Fibroblast of the aortic adventitia (primary cell): ENCODE data around the gene SCN3A. TPM values are rescaled to one million over a fixed set of nuclear protein-coding genes. Genes with fewer than 3 reads are reported as not detected.

Experiments
- DNase-seq: peaks from one replicate; pipeline ENCODE4 v3.0.0-alpha.2; 2010; ENCODE audit warnings: low read depth
- H3K4me3 ChIP-seq: 2 replicates; pipeline ENCODE4 v1.5.1; 2011; ENCODE audit warnings: low read depth, mild to moderate bottlenecking, control low read depth, low read length, moderate library complexity
- CTCF ChIP-seq: IDR thresholded peaks from 2 replicates; pipeline ENCODE4 v1.5.1; 2011; ENCODE audit warnings: mild to moderate bottlenecking, low read length, control low read depth, inconsistent platforms; ENCODE audit not compliant: insufficient read depth
- total RNA-seq: library from RNA; depleted of rRNA; stranded (reverse); fragments of >200 nt; gene quantifications from 2 replicates; pipeline ENCODE4 v1.2.3, GENCODE V29; 2012; ENCODE audit warnings: low replicate concordance

Gene SCN3A
- total RNA-seq, 1 donor: 102 TPM

- DNase-seq: no peak
- no peak for TF ChIP-seq CTCF
- H3K4me3 ChIP-seq: no peak overlapping the region
These were observed 88.6 kb downstream of the SCN3A start for GRCh38 chr2:165115258-165115657.

GRCh38 chr2:165114346-165114939, 89.4 kb downstream of the SCN3A start:
- TF ChIP-seq CTCF: no peak

GRCh38 chr2:165113414-165113813, 90.4 kb downstream of the SCN3A start:
- H3K4me3 ChIP-seq: no peak overlapping the region
- no peak for TF ChIP-seq CTCF
- peak; percentile 60 for DNase-seq

More at GRCh38 chr2:165114346-165114939, 89.4 kb downstream of the SCN3A start:
- peak; percentile 36 for DNase-seq
- H3K4me3 ChIP-seq: no peak overlapping the region

GRCh38 chr2:165112789-165113188, 91.1 kb downstream of the SCN3A start:
- no peak overlapping the region for H3K4me3 ChIP-seq
- DNase-seq: no peak
- TF ChIP-seq CTCF: no peak

GRCh38 chr2:165112133-165112573, 91.7 kb downstream of the SCN3A start:
- no peak for TF ChIP-seq CTCF
- no peak overlapping the region for H3K4me3 ChIP-seq
- DNase-seq: no peak

- no peak for TF ChIP-seq CTCF
- no peak overlapping the region for H3K4me3 ChIP-seq
- no peak for DNase-seq
These were observed 93.5 kb downstream of the SCN3A start for GRCh38 chr2:165110394-165110793.

GRCh38 chr2:165109915-165110314, 93.9 kb downstream of the SCN3A start:
- TF ChIP-seq CTCF: no peak
- H3K4me3 ChIP-seq: no peak overlapping the region

More at GRCh38 chr2:165109915-165110314, 93.9 kb downstream of the SCN3A start:
- DNase-seq: peak; percentile 14
